ENCODE measurements around the gene KREMEN2. TPM values are rescaled to one million over a fixed set of nuclear protein-coding genes. Genes with fewer than 3 reads are reported as not detected.

KREMEN2 gene
- total RNA-seq, 1 donor from 2014 or later: 8.0 TPM

DNA sequence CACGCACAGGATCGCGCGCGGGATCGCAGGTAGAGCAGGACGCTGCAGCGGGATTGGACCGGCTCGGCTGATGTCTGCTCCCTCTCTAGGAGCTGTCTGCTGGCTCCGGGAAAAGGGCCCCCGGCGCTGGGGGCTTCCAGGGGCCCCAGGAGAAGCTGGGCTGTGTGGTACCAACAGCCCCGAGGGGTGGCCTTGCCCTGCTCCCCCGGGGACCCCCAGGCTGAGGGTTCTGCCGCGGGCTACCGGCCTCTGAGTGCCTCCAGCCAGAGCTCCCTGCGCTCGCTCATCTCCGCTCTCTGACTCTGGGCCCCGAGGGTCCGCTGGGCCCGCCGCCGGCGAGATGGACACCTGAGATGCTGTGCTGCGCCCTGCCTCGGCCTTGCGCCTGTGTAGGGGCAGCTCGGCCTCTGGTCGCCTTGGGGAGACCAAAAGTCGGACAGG lies 3.7 kb downstream of the KREMEN2 start:
- Mint-ChIP-seq H3K9me3 (ENCODE audit: unreplicated experiment) (no peaks in the 10 kb centered on the region), H3K27ac (ENCODE audit: unreplicated experiment) (no peak overlapping the region), H3K27me3 (ENCODE audit: low read depth, unreplicated experiment) (peaks cover 14% of the 10 kb centered on the region), H3K4me3 (ENCODE audit: unreplicated experiment) (peak overlapping the region; percentile 34), H3K4me1 (ENCODE audit: low read depth, unreplicated experiment) (no peaks in the 10 kb centered on the region), H3K36me3 (ENCODE audit: low read depth, unreplicated experiment) (peaks cover 6% of the 10 kb centered on the region)
- peaks cover 38% of the 10 kb centered on the region for H3K27me3 ChIP-seq (ENCODE audit: insufficient read depth, low read length)
- DNase-seq (ENCODE audit: low read depth): no peak
- no peaks in the 10 kb centered on the region for H3K9me3 ChIP-seq (ENCODE audit: insufficient read depth, low read depth, low read length)
- H4K20me1 ChIP-seq (ENCODE audit: insufficient read depth, low read length): peaks cover 21% of the 10 kb centered on the region
- H3K4me1 ChIP-seq (ENCODE audit: insufficient read depth, low read length): peaks cover 17% of the 10 kb centered on the region
- H3K4me2 ChIP-seq (ENCODE audit: low read length): no peak overlapping the region
- no peak overlapping the region for H3K4me3 ChIP-seq (ENCODE audit: insufficient read depth, low read depth, low read length)
- no peaks in the 10 kb centered on the region for H3K79me2 ChIP-seq (ENCODE audit: insufficient read depth, low read length)
- TF ChIP-seq EZH2 (IDR thresholded peaks at IDR 0.05; ENCODE audit: insufficient read depth, low read length) (no peak), CTCF (IDR thresholded peaks at IDR 0.05; ENCODE audit: insufficient read depth, low read depth, low read length) (no peak)
- no peak overlapping the region for H3K27ac ChIP-seq (ENCODE audit: low read depth, low read length)
- H2AFZ ChIP-seq (ENCODE audit: low read depth, low read length): no peak overlapping the region
- H3K9ac ChIP-seq (ENCODE audit: low read length): no peak overlapping the region
- no peak for FAIRE-seq
- no peaks in the 10 kb centered on the region for H3K36me3 ChIP-seq (ENCODE audit: insufficient read depth, low read length)

GRCh38 chr16:2968368-2968737 lies 4.3 kb downstream of the KREMEN2 start:
- no peak overlapping the region for H3K27ac ChIP-seq (ENCODE audit: low read depth, low read length)
- peaks cover 35% of the 10 kb centered on the region for H3K27me3 ChIP-seq (ENCODE audit: insufficient read depth, low read length)
- H3K79me2 ChIP-seq (ENCODE audit: insufficient read depth, low read length): no peaks in the 10 kb centered on the region
- Mint-ChIP-seq H3K4me1 (ENCODE audit: low read depth, unreplicated experiment) (no peaks in the 10 kb centered on the region), H3K4me3 (ENCODE audit: unreplicated experiment) (peak overlapping the region; percentile 77), H3K27ac (ENCODE audit: unreplicated experiment) (peak overlapping the region; percentile 72), H3K27me3 (ENCODE audit: low read depth, unreplicated experiment) (peaks cover 14% of the 10 kb centered on the region), H3K36me3 (ENCODE audit: low read depth, unreplicated experiment) (peaks cover 6% of the 10 kb centered on the region), H3K9me3 (ENCODE audit: unreplicated experiment) (no peaks in the 10 kb centered on the region)
- H4K20me1 ChIP-seq (ENCODE audit: insufficient read depth, low read length): peaks cover 26% of the 10 kb centered on the region
- no peak overlapping the region for H3K9ac ChIP-seq (ENCODE audit: low read length)
- H2AFZ ChIP-seq (ENCODE audit: low read depth, low read length): peak overlapping the region; percentile 88
- no peaks in the 10 kb centered on the region for H3K9me3 ChIP-seq (ENCODE audit: insufficient read depth, low read depth, low read length)
- FAIRE-seq (no peak), DNase-seq (ENCODE audit: low read depth) (no peak)
- no peaks in the 10 kb centered on the region for H3K36me3 ChIP-seq (ENCODE audit: insufficient read depth, low read length)
- H3K4me3 ChIP-seq (ENCODE audit: insufficient read depth, low read depth, low read length): no peak overlapping the region
- TF ChIP-seq CTCF (IDR thresholded peaks at IDR 0.05; ENCODE audit: insufficient read depth, low read depth, low read length) (no peak), EZH2 (IDR thresholded peaks at IDR 0.05; ENCODE audit: insufficient read depth, low read length) (no peak)
- peak overlapping the region; percentile 97 for H3K4me2 ChIP-seq (ENCODE audit: low read length)
- H3K4me1 ChIP-seq (ENCODE audit: insufficient read depth, low read length): peaks cover 17% of the 10 kb centered on the region

GRCh38 chr16:2968738-2969544 lies 4.9 kb downstream of the KREMEN2 start, which contains the start of gene PAQR4:
PAQR4 (plus strand) TSS chr16:2969348; CDS start chr16:2969675, 327 bp downstream.
- no peak for TF ChIP-seq EZH2 (IDR thresholded peaks at IDR 0.05; ENCODE audit: insufficient read depth, low read length)
- no peak for TF ChIP-seq CTCF (IDR thresholded peaks at IDR 0.05; ENCODE audit: insufficient read depth, low read depth, low read length)
- Mint-ChIP-seq H3K9me3 (ENCODE audit: unreplicated experiment) (no peaks in the 10 kb centered on the region), H3K27me3 (ENCODE audit: low read depth, unreplicated experiment) (peaks cover 14% of the 10 kb centered on the region), H3K4me1 (ENCODE audit: low read depth, unreplicated experiment) (no peaks in the 10 kb centered on the region), H3K4me3 (ENCODE audit: unreplicated experiment) (peak within 1 kb of the TSS; percentile 77), H3K36me3 (ENCODE audit: low read depth, unreplicated experiment) (peaks cover 6% of the 10 kb centered on the region), H3K27ac (ENCODE audit: unreplicated experiment) (peak within 1 kb of the TSS; percentile 72)
- peak within 1 kb of the TSS; percentile 72 for H3K9ac ChIP-seq (ENCODE audit: low read length)
- no peak for FAIRE-seq
- H3K36me3 ChIP-seq (ENCODE audit: insufficient read depth, low read length): no peaks in the 10 kb centered on the region
- H3K27me3 ChIP-seq (ENCODE audit: insufficient read depth, low read length): peaks cover 29% of the 10 kb centered on the region
- DNase-seq (ENCODE audit: low read depth): peak; percentile 59
- no peaks in the 10 kb centered on the region for H3K9me3 ChIP-seq (ENCODE audit: insufficient read depth, low read depth, low read length)
- H2AFZ ChIP-seq (ENCODE audit: low read depth, low read length): peak within 1 kb of the TSS; percentile 88
- H3K4me2 ChIP-seq (ENCODE audit: low read length): peak within 1 kb of the TSS; percentile 97
- H3K79me2 ChIP-seq (ENCODE audit: insufficient read depth, low read length): no peaks in the 10 kb centered on the region
- H3K4me3 ChIP-seq (ENCODE audit: insufficient read depth, low read depth, low read length): peak within 1 kb of the TSS; percentile 71
- peaks cover 28% of the 10 kb centered on the region for H4K20me1 ChIP-seq (ENCODE audit: insufficient read depth, low read length)
- H3K27ac ChIP-seq (ENCODE audit: low read depth, low read length): no peak within 1 kb of the TSS
- peaks cover 13% of the 10 kb centered on the region for H3K4me1 ChIP-seq (ENCODE audit: insufficient read depth, low read length)
